Fibroblast of lung (primary cell): Measurements from ENCODE around the gene KITLG.

Experiments used
- EZH2 ChIP-seq: IDR thresholded peaks from 2 replicates; pipeline ENCODE4 v1.5.1; 2012; ENCODE audit warnings: low read length, control low read depth, mild to moderate bottlenecking; ENCODE audit errors: missing control alignments
- TF ChIP-seq, protein P1 (sequence below), 2 donors: IDR thresholded peaks in 1 of 2; conservative IDR thresholded peaks in 1 of 2; 1 replicate in 1 of 2; 2 replicates in 1 of 2; pipeline ENCODE4 v1.5.1; 2011 to 2012; ENCODE audit warnings: low read length in 2 of 2, control low read depth in 1 of 2, inconsistent platforms in 1 of 2, low read depth in 1 of 2, mild to moderate bottlenecking in 1 of 2

DNA sequence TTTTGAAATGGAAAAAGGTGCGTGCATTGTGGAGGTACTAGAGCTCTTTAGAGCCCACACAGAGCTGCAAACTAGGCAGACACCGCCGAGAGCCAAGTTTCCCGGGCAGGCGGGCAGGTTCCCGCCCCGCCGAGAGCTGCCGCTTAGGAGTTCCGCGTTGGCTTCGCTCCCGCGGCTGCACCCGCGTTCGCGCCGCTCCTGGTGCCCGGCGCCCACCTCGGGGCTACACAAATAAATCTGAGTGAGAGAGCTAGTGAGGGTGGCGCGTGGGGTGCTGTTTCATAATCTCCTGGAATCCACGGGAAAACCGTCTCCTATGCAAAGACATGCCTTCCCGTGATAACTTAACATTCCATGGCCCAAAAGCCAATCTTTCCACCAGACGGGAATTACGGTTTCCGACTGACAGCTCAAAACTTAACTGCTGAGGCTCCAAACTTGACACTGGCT, 645 bp downstream of the KITLG start:
- TF ChIP-seq, protein P1, sequence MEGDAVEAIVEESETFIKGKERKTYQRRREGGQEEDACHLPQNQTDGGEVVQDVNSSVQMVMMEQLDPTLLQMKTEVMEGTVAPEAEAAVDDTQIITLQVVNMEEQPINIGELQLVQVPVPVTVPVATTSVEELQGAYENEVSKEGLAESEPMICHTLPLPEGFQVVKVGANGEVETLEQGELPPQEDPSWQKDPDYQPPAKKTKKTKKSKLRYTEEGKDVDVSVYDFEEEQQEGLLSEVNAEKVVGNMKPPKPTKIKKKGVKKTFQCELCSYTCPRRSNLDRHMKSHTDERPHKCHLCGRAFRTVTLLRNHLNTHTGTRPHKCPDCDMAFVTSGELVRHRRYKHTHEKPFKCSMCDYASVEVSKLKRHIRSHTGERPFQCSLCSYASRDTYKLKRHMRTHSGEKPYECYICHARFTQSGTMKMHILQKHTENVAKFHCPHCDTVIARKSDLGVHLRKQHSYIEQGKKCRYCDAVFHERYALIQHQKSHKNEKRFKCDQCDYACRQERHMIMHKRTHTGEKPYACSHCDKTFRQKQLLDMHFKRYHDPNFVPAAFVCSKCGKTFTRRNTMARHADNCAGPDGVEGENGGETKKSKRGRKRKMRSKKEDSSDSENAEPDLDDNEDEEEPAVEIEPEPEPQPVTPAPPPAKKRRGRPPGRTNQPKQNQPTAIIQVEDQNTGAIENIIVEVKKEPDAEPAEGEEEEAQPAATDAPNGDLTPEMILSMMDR (conservative IDR thresholded peaks at IDR 0.05 in 1 of 2, IDR thresholded peaks at IDR 0.05 in 1 of 2; ENCODE audit: low read depth in 1 of 2, low read length in 2 of 2): no peak
- no peak for TF ChIP-seq EZH2
